HepG2 (cell line): ENCODE measurements around the gene HAT1. TPM values are rescaled to one million over a fixed set of nuclear protein-coding genes. Genes with fewer than 3 reads are reported as not detected.

Experiments
- ATF2 ChIP-seq: sonication (generic); formaldehyde crosslinking; IDR thresholded peaks from 2 replicates; pipeline ENCODE4 v1.4.0; 2020; ENCODE audit warnings: missing genetic modification reagents
- TP53 ChIP-seq: sonication (generic); formaldehyde crosslinking; conservative IDR thresholded peaks from 2 replicates; pipeline ENCODE4 v1.4.0; 2020; ENCODE audit warnings: missing genetic modification reagents
- ZNF101 ChIP-seq: sonication (generic); formaldehyde crosslinking; IDR thresholded peaks from 2 replicates; pipeline ENCODE4 v1.4.0; 2020; ENCODE audit warnings: mild to moderate bottlenecking, low read depth, missing genetic modification reagents, borderline replicate concordance
- ZNF337 ChIP-seq: sonication (generic); formaldehyde crosslinking; IDR thresholded peaks from 2 replicates; pipeline ENCODE4 v1.5.1; 2020; ENCODE audit warnings: missing genetic modification reagents, low read depth, mild to moderate bottlenecking, borderline replicate concordance
- ZNF687 ChIP-seq: sonication (generic); formaldehyde crosslinking; IDR thresholded peaks from 2 replicates; pipeline ENCODE4 v1.5.1; 2020; ENCODE audit warnings: mild to moderate bottlenecking, missing genetic modification reagents, moderate library complexity
- polyA plus RNA-seq, 8 experiments: library from polyadenylated mRNA; depleted of rRNA in 3 of 8; stranded (reverse) in 7 of 8; unstranded in 1 of 8; fragments of >200 nt; fragmentation: Illumina TruSeq in 4 of 8; extraction: Trizol in 4 of 8; gene quantifications; 2 replicates each; pipeline versions ENCODE4 v1.2.1 to v1.2.3, GENCODE V29; 2011 to 2016; ENCODE audit warnings: low read depth in 4 of 8, missing spikeins in 1 of 8, mixed read lengths in 1 of 8; ENCODE audit not compliant: insufficient read depth in 1 of 8
- total RNA-seq, 5 experiments: library from RNA; depleted of rRNA; stranded (reverse); fragments of >200 nt; fragmentation: Illumina TruSeq; extraction: Trizol; gene quantifications; 2 replicates each; pipeline ENCODE4 v1.2.3, GENCODE V29; 2016; ENCODE audit warnings: low read depth in 1 of 5
- TF ChIP-seq, protein P1 (sequence below): sonication (generic); formaldehyde crosslinking; IDR thresholded peaks from 2 replicates; pipeline ENCODE4 v1.5.0; 2020; ENCODE audit warnings: mild to moderate bottlenecking, missing genetic modification reagents
- TF ChIP-seq, protein P2 (sequence below): sonication (generic); formaldehyde crosslinking; IDR thresholded peaks from 2 replicates; pipeline ENCODE4 v1.4.0; 2020; ENCODE audit warnings: missing genetic modification reagents
- TF ChIP-seq, protein P3 (sequence below): sonication (generic); formaldehyde crosslinking; conservative IDR thresholded peaks from 2 replicates; pipeline ENCODE4 v1.4.0; 2020; ENCODE audit warnings: mild to moderate bottlenecking, missing genetic modification reagents, moderate library complexity

The HAT1 gene
- total and polyA plus RNA-seq, 2 of the 13 experiments (the other 11 are each of a cell fraction or from before 2014, with no cell fraction given) = 45.4 to 119 TPM

GRCh38 chr2:172012677-172013391 lies 90.6 kb downstream of the HAT1 start (continued):
- TF ChIP-seq ZNF687 (peak; percentile 68), TP53 (no peak), ATF2 (CRISPR knock-in tag) (no peak), ZNF101 (CRISPR knock-in tag) (no peak), ZNF337 (no peak)
- TF ChIP-seq, protein P1, sequence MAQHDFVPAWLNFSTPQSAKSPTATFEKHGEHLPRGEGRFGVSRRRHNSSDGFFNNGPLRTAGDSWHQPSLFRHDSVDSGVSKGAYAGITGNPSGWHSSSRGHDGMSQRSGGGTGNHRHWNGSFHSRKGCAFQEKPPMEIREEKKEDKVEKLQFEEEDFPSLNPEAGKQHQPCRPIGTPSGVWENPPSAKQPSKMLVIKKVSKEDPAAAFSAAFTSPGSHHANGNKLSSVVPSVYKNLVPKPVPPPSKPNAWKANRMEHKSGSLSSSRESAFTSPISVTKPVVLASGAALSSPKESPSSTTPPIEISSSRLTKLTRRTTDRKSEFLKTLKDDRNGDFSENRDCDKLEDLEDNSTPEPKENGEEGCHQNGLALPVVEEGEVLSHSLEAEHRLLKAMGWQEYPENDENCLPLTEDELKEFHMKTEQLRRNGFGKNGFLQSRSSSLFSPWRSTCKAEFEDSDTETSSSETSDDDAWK (CRISPR knock-in tag) = no peak
- TF ChIP-seq, protein P2, sequence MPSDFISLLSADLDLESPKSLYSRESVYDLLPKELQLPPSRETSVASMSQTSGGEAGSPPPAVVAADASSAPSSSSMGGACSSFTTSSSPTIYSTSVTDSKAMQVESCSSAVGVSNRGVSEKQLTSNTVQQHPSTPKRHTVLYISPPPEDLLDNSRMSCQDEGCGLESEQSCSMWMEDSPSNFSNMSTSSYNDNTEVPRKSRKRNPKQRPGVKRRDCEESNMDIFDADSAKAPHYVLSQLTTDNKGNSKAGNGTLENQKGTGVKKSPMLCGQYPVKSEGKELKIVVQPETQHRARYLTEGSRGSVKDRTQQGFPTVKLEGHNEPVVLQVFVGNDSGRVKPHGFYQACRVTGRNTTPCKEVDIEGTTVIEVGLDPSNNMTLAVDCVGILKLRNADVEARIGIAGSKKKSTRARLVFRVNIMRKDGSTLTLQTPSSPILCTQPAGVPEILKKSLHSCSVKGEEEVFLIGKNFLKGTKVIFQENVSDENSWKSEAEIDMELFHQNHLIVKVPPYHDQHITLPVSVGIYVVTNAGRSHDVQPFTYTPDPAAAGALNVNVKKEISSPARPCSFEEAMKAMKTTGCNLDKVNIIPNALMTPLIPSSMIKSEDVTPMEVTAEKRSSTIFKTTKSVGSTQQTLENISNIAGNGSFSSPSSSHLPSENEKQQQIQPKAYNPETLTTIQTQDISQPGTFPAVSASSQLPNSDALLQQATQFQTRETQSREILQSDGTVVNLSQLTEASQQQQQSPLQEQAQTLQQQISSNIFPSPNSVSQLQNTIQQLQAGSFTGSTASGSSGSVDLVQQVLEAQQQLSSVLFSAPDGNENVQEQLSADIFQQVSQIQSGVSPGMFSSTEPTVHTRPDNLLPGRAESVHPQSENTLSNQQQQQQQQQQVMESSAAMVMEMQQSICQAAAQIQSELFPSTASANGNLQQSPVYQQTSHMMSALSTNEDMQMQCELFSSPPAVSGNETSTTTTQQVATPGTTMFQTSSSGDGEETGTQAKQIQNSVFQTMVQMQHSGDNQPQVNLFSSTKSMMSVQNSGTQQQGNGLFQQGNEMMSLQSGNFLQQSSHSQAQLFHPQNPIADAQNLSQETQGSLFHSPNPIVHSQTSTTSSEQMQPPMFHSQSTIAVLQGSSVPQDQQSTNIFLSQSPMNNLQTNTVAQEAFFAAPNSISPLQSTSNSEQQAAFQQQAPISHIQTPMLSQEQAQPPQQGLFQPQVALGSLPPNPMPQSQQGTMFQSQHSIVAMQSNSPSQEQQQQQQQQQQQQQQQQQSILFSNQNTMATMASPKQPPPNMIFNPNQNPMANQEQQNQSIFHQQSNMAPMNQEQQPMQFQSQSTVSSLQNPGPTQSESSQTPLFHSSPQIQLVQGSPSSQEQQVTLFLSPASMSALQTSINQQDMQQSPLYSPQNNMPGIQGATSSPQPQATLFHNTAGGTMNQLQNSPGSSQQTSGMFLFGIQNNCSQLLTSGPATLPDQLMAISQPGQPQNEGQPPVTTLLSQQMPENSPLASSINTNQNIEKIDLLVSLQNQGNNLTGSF = no peak
- TF ChIP-seq, protein P3, sequence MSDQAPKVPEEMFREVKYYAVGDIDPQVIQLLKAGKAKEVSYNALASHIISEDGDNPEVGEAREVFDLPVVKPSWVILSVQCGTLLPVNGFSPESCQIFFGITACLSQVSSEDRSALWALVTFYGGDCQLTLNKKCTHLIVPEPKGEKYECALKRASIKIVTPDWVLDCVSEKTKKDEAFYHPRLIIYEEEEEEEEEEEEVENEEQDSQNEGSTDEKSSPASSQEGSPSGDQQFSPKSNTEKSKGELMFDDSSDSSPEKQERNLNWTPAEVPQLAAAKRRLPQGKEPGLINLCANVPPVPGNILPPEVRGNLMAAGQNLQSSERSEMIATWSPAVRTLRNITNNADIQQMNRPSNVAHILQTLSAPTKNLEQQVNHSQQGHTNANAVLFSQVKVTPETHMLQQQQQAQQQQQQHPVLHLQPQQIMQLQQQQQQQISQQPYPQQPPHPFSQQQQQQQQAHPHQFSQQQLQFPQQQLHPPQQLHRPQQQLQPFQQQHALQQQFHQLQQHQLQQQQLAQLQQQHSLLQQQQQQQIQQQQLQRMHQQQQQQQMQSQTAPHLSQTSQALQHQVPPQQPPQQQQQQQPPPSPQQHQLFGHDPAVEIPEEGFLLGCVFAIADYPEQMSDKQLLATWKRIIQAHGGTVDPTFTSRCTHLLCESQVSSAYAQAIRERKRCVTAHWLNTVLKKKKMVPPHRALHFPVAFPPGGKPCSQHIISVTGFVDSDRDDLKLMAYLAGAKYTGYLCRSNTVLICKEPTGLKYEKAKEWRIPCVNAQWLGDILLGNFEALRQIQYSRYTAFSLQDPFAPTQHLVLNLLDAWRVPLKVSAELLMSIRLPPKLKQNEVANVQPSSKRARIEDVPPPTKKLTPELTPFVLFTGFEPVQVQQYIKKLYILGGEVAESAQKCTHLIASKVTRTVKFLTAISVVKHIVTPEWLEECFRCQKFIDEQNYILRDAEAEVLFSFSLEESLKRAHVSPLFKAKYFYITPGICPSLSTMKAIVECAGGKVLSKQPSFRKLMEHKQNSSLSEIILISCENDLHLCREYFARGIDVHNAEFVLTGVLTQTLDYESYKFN (CRISPR knock-in tag) = 0 out of 2 replicates have a peak, but pooled peaks have one; percentile 32
